ENCODE results near the gene HMGN1.

The HMGN1 gene

GRCh38 chr21:39348355-39349210 is at the start of gene HMGN1:
Gene HMGN1 (minus strand): TSS chr21:39349088. CDS start chr21:39348917, 171 bp downstream.
- DNase-seq (ENCODE audit: low read depth) = peak; percentile 92
- H3K4me3 ChIP-seq (ENCODE audit: low read length) = peak within 1 kb of the TSS; percentile 91
- no peak for TF ChIP-seq CTCF (IDR thresholded peaks at IDR 0.05; ENCODE audit: insufficient read depth, low read depth, low read length, missing control alignments)

GRCh38 chr21:39397646-39398385 is 48.9 kb upstream of the HMGN1 start:
- H3K4me3 ChIP-seq (ENCODE audit: low read length) = no peak overlapping the region
- peak; percentile 74 for DNase-seq (ENCODE audit: low read depth)
- TF ChIP-seq CTCF (IDR thresholded peaks at IDR 0.05; ENCODE audit: insufficient read depth, low read depth, low read length, missing control alignments) = no peak

GRCh38 chr21:39392981-39393380 is 44.1 kb upstream of the HMGN1 start:
- no peak for TF ChIP-seq CTCF (IDR thresholded peaks at IDR 0.05; ENCODE audit: insufficient read depth, low read depth, low read length, missing control alignments)
- no peak overlapping the region for H3K4me3 ChIP-seq (ENCODE audit: low read length)
- DNase-seq (ENCODE audit: low read depth) = no peak

- no peak overlapping the region for H3K4me3 ChIP-seq (ENCODE audit: low read length)
- no peak for DNase-seq (ENCODE audit: low read depth)
- TF ChIP-seq CTCF (IDR thresholded peaks at IDR 0.05; ENCODE audit: insufficient read depth, low read depth, low read length, missing control alignments) = no peak
Observed at GRCh38 chr21:39390212-39390765, 41.4 kb upstream of the HMGN1 start.

- H3K4me3 ChIP-seq (ENCODE audit: low read length) = peak overlapping the region; percentile 16
- no peak for DNase-seq (ENCODE audit: low read depth)
- TF ChIP-seq CTCF (IDR thresholded peaks at IDR 0.05; ENCODE audit: insufficient read depth, low read depth, low read length, missing control alignments) = no peak
Observed at GRCh38 chr21:39388811-39389155, 39.9 kb upstream of the HMGN1 start.

GRCh38 chr21:39388038-39388810 is 39.3 kb upstream of the HMGN1 start:
- peak; percentile 76 for TF ChIP-seq CTCF (IDR thresholded peaks at IDR 0.05; ENCODE audit: insufficient read depth, low read depth, low read length, missing control alignments)
- peak overlapping the region; percentile 52 for H3K4me3 ChIP-seq (ENCODE audit: low read length)
- peak; percentile 85 for DNase-seq (ENCODE audit: low read depth)

Data from epithelial cell of esophagus (primary cell).